Fibroblast of upper back skin (primary cell): ENCODE results near the gene SHISA2.

Source experiments
- DNase-seq: peaks from one replicate; pipeline ENCODE4 v3.0.0-alpha.2; 2013

The SHISA2 gene

DNA sequence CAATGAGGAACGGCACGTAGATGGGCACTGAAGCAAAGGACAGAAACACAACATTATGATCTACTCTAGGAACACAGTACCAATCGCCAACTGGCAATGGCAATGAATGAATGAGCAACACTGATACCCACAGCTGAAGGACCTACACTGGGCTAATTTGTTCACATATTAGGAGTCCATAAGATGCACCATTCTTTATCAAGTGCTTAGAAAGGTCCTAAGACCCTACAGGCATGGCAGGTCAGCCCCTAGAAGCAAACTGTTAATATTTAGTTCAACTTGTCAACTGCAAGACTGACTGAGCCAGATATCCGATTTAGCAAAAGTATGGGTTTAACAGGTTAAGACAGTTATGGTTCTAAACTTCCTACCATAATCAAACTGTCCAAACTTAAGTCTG is 4.8 kb downstream of the SHISA2 start:
- DNase-seq = no peak

GRCh38 chr13:26046639-26047038 is 5.2 kb downstream of the SHISA2 start:
- DNase-seq = no peak

GRCh38 chr13:26045142-26045541 is 6.7 kb downstream of the SHISA2 start:
- DNase-seq = no peak

DNA sequence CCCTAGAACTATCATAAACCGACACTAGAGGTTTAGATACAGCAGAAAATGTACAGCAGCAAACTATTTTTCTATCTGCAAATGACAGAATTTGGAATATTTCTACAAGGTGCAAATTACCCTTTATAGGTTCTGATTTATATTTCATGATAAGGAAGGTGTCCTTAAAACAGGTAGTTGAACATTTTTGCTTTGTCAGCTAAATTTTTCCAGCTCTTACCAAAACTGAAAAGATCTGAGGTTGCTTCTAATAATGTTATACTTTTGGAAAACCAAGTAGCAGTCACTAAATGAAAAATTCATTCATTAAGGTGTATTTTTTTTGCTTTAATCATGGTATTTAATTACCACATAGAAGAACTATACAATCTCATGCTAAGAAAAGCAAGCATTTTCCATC is 9.0 kb downstream of the SHISA2 start:
- DNase-seq = no peak

DNA sequence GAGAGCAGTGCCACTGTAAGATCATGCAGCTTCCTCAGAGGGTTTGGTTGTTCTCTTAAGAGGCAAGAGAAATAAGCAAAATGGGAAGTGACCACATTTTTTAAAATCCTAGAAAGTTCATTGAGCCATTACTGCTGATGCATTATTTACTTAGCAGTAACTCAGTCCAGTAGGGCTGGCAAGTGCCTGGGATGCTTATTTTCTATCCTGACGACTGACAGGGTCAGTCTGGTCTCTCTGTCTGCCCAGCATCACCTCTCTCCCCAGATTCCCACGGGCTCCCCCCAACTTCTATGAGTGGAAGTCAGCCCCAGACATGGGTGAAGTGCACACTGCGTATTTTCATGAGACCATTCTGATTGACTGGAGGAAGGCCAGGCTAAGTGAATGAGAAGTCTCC is 10.4 kb downstream of the SHISA2 start:
- no peak for DNase-seq

DNA sequence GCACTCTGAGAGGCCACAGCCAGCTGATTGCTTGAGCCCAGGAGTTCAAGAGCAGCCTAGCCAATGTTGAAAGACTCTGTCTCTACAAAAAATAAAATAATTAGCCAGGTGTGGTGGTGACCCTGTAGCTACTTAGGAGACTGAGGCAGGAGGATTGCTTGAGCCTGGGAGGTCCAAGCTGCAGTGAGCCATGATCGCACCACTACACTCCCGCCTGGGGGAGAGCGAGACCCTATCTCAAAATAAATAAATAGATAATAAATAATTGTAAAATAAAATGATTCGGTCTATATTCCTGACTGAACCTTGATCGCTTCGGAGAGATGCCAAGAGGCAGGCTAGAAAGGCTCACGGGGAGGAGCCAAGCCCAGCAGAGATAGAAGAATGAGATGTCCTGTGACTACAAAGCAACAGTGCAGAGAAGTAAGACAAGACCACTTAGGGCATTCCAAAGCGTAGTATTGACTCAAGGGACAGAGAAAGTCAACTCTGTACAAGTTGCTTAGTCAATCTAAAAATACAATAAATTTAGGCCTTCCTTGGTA is 12.8 kb downstream of the SHISA2 start:
- no peak for DNase-seq

GRCh38 chr13:26037302-26037701 is 14.5 kb downstream of the SHISA2 start:
- no peak for DNase-seq

- no peak for DNase-seq
Observed at GRCh38 chr13:26036383-26036782, 15.4 kb downstream of the SHISA2 start.

GRCh38 chr13:26034018-26034417 is 17.8 kb downstream of the SHISA2 start:
- no peak for DNase-seq

GRCh38 chr13:26030331-26030730 is 21.5 kb downstream of the SHISA2 start:
- DNase-seq = no peak

- DNase-seq = no peak
Observed at GRCh38 chr13:26029581-26030136, 22.2 kb downstream of the SHISA2 start.

DNA sequence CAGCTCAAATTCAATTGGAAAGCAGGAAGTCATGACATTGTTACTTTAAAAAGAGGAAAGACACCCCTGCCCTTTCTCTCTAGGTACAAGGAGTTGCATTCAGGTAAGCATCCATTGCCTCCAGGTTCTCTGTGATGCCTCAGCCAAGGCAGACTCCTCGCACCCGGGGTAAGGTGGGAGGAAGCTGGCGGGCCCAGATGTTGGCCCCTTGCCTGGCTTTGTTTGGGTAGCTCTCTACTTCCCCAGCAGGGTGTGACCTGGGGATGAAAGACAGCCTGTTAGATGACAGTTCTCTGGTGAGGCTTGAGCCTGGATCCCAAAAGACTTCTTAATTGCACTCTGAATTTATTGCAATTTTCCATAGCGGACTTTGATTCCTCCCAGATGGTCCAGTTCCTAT is 25.6 kb downstream of the SHISA2 start:
- DNase-seq = no peak

DNA sequence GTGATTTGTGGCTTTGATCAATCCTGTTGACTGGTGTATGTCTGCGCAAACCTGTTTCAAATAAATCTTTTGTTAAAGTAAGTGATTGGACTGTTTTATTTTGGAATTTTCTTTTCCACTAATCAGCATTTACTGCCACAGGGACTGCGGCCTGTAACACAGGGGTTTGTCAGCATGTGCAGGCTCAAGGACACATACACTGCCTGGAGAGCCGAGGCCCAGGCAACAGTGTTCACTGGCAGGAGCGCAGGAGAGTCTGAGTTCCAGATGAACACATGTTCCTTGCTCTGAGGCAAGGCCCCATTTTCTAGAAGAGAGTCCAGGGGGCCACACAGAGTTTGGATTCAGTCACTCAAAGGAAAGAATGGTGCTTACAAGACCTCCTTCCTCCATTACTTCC is 26.0 kb downstream of the SHISA2 start:
- DNase-seq = no peak

DNA sequence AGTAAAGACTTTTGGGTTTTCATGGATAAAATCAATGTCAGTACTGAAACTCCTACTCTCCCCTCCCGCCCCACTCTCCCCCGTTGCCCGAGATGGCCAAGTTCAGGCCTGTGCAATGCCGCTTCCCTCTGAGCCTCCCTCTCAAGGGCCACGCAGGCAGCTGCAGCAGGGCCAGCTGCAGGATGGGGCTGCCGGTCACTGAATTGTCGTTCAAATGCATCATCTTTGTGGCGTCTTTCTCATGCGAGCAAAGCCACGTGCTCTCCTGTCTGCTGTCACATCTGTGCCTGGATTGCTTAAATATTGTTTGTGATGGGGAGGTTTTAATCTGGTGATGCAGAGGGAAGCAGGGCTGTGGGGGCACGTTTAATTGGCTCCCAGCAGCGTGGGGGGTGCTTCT is 26.6 kb downstream of the SHISA2 start:
- no peak for DNase-seq

- DNase-seq = no peak
Observed at GRCh38 chr13:26024558-26024957, 27.3 kb downstream of the SHISA2 start.

- peak; percentile 58 for DNase-seq
Observed at GRCh38 chr13:26022538-26023292, 29.1 kb downstream of the SHISA2 start.

DNA sequence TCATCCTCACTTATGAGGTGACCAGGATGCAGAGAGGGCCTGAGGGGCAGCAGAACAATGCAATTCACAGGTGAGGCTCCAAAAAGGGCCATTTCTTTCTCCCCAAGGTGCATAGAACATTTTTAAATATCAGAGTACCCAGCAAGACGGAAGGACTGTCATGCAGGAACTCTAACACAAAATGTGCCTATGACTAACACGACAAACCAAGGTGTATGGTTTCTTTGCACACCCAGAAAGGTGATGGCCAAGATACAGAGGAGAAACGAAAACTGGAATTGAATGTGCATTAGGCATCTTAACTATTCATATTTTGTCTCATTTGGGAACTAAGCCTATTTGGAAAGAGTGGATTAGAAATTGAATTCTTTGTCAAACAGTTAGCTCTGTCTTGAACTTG is 29.9 kb downstream of the SHISA2 start:
- no peak for DNase-seq

DNA sequence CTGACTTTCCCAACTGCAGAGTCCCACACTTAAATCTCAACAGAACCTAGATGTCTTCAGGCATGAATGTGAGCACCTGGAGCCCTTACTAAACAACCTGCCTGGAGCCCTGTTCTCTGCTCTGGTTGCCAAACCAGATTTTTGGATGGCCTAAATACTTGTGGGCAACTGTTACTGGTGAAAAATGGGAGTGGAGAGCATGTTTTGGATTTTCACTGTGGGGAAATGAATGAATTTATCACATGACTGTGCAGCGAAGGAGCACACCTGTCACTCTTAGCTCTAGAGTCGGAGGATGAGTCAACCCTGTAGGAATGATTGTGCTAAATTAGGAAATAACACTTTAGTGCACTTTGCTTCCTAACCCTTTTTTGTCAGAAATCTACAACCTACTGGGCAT is 30.3 kb downstream of the SHISA2 start:
- DNase-seq = peak; percentile 16

GRCh38 chr13:26020891-26021290 is 30.9 kb downstream of the SHISA2 start:
- DNase-seq = no peak

GRCh38 chr13:26019881-26020870 is 31.6 kb downstream of the SHISA2 start:
- DNase-seq = peak; percentile 84

- no peak for DNase-seq
Observed at GRCh38 chr13:26019251-26019650, 32.6 kb downstream of the SHISA2 start.

DNA sequence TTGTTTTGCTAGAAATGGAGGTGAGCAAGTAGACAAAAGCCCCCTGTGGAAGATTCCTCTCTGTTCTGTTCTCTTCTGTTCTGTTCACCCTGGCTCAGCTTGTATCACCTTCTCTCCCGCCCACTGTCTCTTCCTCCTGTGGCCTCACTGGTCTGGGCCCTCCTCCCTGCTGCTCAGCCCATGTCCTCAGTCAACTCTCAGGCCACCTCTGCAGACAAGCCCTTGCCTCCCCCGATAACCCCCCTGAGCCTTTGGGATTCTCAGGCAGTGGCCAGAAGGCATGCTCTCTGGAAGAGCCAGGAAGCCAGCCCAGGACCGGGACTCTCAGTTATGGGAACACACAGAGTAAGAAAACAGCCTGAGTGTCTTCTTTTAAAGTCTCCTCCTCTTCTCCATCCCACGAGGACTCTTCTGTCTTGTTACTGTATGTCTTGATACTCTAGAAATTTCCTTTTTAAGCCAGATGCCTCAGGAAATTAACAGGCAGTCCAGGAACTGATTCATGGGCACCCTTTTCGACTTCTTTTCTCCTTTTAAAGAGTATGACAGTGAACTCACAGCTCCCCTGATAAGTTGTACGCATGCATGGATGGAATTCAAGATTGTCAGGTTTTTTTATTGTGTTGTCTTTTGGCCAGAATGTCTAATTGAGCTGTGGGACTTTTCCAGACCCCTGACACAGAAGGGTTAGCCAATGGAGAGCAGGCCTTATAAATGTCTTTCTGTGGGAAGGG is 33.7 kb downstream of the SHISA2 start:
- DNase-seq = peak; percentile 9
